HTR-8/SVneo (cell line): ENCODE data around the gene POLDIP3.
A peak's percentile ranks its signal among the peaks of the same experiment; 100 is the strongest.
"Not testable (repeated sequence)": the region's sequence is repeated elsewhere in the genome, so short reads cannot be mapped to it uniquely, and the experiment has no call there.

Experiments
- DNase-seq: peaks from one replicate; pipeline ENCODE4 v3.0.0; 2011; ENCODE audit warnings: low spot score, mixed read lengths; ENCODE audit not compliant: insufficient read length
- FAIRE-seq: peaks from 2 replicates; lab custom pipeline; 2011; peaks lifted over from hg19 to GRCh38; lab: Jason Lieb, UNC

Gene POLDIP3

DNA sequence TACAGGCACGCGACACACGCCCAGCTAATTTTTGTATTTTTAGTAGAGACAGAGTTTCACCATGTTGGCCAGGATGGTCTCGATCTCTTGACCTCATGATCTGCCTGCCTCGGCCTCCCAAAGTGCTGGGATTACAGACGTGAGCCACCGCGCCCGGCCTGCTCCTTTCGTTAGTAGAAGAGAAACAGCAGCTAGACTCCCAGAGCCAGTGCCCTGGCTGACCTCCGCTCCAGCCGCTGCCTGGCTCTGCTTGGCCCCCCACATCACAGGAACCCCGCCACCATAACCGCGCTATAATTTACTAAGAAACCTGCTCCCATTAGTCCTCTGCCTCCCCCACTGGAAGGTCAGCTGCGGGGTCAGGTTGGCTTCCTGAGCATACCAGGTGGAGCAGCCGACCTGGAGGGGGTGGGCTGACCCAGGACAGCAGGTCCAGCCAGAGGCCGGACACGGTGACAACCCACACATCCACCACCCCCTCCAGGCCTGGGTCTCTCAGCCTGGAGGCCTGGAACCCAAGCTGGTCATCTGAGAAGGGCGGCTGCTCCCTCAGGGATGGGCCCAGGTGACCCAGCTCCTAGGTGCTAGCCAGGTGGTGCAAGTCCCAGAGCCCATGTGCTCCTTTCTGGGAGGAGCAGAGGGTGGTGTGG is 7.5 kb upstream of the POLDIP3 start:
- FAIRE-seq (no peak), DNase-seq (no peak)

DNA sequence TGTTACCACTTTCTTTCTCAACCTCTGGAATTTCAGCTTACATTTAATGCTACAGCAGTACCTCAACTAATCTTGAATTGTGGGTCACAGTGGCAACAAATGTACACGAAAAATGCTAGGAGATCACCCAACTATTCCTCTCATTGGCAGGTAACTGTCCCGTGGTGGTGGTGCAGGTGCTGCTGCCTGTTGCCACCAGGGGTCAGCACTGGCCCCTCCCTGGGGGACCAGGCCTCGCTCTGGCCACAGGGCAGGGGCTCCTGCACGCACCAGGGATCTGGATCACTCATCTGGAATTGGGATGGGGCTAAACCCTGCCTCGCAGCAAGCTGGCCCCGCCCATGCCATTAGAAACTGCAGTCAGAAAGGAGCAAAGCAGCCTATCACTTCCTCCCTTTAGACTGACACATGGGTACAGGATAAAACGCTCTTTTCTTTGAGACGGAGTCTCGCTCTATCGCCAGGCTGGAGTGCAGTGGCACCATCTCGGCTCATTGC is 6.9 kb upstream of the POLDIP3 start:
- FAIRE-seq (peak; percentile 83), DNase-seq (peak; percentile 86)

DNA sequence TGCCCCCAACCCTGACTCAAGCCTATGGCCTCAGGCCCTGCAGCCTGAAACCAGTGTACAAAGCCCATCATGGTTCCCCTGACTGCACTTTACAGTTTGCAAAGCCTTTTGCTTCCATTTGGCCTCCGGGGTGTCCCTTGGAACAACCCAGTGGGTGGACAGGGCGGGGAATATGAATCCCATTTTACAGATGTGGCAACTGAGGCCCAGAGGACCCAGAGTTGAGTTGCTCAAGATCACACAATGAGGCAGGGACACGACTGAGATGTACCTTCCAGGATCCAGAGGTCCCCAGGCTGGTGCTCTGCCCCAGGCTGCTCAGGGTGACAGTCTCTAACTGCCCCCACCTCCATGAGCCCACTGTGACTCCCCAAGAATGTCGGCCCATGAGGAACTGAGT is 5.4 kb upstream of the POLDIP3 start:
- no peak for FAIRE-seq
- DNase-seq, result no peak

DNA sequence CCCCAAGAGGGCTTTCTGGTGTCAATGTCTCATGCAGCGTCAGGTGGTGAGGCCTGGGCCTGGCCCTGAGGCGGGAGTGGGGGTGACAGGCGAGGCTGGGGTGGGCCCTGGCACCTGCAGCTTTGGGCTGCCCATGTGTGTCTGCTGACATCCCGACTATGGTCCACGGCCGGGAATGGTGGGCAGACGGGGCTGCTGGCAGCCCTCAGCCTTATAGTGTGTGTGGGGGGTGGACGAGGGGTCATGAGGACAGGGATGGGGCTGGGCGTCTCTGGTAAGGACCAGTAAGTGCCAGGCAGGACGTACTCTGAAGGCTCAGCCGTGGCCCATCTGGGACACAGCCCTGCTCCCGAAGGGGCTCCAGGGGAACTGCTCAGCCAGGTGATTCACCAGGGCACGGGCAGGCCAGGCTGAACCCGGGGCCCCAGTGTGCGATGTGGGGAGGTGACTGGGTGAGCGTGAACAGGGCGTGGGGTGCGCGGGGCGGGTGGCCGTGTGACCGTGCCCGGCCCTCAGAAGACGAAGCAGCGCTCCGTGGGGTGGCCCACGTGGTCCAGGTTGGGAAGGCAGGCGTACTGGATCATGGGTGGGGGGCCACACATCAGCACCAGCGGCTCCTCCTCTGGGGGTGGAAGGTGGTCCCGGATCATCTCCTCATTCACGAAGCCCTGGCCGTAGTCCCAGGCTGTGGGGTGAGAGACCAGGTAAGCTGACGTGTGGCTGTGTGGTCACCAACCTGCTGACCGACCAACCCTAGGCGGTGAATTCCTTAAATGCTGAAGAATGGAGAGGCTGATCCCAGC is 4.8 kb upstream of the POLDIP3 start:
- FAIRE-seq, result no peak
- DNase-seq, result no peak

DNA sequence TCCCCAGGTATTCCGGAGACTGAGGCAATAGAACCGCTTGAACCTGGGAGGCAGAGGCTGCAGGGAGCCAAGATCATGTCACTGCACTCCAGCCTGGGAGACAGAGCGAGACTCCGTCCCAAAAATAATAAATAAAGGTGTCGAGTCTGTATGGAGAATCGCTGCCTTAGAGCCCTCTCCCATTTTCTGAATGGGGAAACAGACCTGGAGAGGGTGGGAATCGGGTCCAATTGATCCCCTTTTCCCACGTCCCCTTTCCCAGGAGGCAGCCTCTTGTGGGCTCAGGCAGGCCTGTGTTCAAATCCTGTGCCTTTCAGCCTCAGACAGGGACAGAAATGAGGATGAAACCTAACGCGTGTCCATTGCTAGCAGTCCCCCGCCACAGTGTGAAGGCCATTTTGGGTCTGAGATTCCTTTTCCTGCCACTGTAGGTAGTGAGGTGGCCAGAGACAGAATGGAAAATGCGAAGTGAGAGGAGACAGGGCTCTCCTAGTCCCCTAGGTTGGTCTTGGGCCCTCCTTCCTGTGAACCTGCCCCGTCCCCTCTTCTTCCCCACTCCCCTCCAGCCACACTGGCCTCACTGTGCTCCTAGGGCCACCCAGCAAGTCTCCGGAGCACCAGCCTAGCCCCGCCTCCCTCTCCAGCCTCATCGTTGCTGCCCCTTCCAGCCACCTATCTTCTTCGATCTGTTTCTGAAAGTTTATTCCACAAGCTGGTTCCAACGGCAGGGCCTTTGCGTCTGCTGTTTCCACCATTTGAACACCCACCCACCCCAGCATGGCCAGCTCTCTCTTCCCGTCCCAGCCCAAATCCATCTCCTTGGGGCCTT is 2.7 kb upstream of the POLDIP3 start:
- DNase-seq, result no peak
- FAIRE-seq, result no peak

DNA sequence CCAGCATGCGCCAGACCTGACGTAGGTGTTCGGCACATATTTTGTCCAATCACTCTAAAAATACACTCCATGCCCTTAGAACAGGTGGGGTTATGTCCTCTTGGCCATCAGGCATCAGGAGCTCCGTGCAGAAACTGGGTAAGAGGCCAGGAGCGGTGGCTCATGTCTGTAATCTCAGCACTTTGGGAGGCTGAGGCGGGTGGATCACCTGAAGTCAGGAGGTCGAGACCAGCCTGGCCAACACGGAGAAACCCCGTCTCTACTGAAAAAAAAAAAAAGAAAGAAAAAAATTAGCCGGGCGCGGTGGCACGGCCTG is 1.1 kb upstream of the POLDIP3 start:
- DNase-seq, FAIRE-seq: not testable (repeated sequence)

DNA sequence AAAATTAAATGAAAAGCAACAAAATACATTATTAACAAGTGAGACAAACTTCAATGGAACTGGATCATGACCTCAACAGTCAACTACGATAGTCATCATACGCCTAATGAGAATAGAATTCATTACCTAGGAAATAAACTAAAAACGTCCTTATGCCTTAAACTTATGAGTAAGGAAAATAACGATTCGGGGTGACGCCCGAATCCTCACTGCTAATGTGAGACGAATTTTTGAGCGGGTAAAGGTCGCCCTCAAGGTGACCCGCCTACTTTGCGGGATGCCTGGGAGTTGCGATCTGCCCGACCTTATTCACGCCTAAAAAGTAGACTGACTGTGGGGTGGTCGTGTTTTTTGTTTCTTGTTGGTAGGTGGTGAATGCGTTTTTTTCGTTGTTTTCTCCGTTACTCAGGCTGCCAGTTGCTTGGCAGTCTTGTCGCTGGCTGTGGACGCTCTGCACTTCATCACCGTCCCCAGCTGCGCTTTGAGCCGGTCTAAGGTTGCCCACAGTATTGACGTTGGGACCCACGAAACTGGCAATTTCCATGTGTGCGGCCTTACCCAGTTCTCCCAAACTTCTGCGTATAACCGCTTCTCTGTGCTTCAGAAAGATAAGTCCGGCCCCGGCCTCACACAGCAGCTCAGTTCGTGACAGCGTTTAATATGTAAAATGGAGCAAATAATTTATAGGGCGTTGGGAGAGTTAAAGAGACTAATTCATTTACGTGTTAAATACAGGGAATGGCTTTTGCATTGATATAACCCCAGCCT is 593 bp upstream of the POLDIP3 start:
- FAIRE-seq (peak; percentile 86), DNase-seq (peak; percentile 81)

DNA sequence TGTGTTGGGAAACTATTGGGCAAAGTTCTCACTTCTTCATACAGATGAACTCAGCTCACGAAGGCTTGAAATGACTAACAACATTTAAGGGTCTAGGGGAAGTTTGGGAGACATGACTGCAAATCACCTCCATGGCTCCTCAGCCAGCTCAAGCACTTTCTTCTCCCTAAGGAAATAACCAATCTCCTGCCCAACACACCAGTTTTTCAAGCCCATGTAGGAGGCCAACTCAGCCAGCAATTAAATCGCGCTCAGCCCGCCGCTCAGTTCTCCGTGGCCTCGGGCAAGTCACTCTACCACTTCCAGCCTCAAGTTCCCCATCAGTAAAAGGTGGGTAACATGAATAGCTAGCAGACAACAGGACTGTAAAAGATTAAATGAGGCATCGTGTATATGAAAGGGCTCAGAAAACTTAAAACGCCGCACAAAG is 796 bp downstream of the POLDIP3 start:
- DNase-seq, result no peak
- no peak for FAIRE-seq

DNA sequence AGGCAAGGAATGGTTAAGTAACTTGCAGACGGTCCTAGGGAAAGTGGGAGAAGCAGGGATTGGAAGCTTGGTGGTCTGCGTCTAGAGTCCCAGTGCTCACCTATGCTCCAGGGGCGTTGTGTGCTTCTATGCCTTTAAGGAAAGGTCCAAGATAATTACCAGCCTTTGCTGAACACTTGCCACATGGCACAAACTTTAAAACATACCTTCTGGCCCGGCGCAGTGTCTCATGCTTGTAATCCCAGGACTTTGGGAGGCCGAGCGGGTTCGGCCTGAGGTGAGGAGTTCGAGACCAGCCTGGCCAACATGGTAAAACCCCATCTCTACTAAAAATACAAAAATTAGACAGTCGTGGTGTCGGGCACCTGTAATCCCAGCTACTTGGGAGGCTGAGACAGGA is 2.3 kb downstream of the POLDIP3 start:
- DNase-seq, result no peak
- FAIRE-seq, result no peak

DNA sequence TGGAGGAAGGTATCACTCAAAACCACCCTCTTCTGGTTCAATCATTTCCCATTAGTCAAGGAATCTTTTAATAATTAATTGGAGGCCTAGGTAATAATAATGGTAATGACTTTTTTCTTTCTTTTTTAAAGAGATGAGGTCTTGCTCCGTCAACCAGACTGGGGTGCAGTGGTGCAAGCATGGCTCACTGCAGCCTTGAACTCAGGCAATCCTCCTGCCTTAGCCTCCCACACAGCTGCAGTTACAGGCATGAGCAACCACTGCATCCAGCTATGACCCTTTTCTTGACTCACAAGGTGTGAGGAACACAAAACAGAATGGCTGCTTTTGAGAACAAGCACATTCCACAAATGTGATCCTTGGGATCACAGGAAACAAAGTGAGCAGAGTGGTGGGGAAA is 3.6 kb downstream of the POLDIP3 start:
- DNase-seq (no peak), FAIRE-seq (no peak)

DNA sequence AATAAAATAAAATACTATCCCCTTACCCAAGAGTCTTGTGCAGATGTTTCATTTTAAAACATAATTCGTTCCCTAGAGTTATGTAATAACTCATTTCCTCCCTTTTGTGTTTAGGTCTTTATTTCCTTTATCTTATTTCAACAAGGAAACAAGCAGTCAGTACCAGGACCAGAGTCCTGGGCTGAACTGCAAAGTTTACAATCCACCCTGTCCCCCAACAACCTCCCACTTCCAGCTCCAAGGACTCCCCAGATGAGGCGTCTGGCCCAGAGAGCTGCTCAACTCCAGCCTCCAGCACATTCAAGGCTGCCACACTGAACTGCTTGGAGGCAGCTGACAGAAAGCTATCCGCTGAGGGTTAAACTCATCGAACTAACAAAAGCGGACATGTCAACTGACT is 4.5 kb downstream of the POLDIP3 start:
- FAIRE-seq (no peak), DNase-seq (no peak)

DNA sequence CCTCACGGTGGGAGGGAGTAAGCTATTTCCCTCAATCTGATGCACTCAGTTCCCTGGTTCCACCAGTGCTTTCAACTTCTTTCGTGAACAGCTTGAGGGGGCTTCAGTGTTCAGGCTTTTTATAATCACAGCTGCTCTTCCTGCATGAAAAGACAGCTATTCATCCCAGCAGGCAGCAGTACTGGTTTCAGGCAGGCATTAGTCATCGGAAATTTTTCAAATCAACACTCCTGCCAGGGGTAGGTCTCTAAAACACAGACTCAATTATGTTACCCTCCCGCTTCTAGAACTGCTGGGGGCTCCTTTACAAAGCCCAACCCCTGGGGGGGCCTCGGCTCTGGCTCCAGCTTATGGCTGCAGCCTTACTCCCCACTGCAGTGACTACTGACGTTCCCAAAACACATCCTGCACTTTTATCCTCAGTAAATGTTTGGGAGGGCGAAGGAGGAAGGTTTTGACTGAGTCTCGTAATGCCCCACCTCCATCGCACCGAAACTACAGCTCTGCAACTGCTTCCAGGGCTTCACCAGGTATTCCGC is 5.8 kb downstream of the POLDIP3 start:
- DNase-seq (peak; percentile 42), FAIRE-seq (no peak)

DNA sequence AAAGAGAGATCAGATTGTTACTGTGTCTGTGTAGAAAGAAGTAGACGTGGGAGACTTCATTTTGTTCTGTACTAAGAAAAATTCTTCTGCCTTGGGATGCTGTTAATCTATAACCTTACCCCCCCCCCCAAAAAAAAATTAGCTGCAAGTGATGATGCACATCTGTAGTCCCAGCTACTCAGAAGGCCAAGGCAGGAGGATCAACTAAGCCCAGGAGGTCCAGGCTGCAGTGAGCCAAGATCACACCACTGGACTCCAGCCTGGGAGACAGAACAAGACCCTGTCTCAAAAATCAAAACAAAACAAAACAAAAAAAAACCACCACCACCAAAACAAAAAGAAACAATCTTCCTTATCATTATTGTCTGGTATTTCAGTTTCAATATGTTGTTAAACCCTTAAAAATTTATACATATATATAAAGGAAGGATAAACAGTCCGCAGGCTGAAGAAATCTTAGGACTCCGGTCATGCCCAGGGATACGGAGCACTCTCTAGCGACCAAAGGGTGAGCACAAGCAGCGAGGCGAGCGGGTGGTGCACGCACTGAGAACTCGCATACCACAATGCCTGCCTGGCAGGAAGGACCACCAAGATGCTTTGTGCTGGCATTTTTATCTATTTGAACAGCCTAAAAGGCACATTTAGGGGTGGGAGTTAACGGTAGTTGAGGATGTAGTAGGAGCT is 6.4 kb downstream of the POLDIP3 start:
- DNase-seq, result no peak
- no peak for FAIRE-seq

DNA sequence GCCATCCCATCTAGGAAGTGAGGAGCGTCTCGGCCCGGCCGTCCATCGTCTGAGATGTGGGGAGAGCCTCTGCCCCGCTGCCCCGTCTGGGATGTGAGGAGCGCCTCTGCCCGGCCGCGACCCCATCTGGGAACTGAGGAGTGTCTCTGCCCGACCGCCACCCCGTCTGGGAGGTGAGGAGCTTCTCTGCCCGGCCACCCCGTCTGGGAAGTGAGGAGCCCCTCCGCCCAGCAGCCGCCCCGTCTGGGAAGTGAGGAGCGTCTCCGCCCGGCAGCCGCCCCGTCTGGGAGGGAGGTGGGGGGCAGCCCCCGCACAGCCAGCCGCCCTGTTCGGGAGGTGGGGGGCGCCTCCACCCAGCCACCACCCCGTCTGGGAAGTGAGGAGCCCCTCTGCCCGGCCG is 7.0 kb downstream of the POLDIP3 start:
- DNase-seq, FAIRE-seq: not testable (repeated sequence)

DNA sequence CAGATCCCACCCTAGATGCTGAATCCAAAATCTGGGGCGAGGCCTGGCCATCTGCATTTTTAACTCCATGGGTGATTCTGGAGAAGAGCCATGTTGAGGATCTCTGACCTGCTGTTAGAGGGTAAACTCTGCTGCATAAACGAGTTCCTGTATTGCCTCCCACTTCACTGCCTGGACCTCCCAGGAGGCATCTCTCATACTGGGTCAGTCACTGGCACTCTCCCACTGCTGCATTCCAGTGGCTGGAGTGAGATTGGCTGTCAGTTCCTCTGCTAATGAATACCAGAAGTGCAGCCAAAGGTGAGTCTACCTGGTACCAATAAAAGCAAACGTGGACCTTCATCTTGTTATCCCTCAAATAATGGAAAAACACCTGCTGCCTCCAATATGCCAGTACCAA is 10.3 kb downstream of the POLDIP3 start:
- no peak for DNase-seq
- no peak for FAIRE-seq

DNA sequence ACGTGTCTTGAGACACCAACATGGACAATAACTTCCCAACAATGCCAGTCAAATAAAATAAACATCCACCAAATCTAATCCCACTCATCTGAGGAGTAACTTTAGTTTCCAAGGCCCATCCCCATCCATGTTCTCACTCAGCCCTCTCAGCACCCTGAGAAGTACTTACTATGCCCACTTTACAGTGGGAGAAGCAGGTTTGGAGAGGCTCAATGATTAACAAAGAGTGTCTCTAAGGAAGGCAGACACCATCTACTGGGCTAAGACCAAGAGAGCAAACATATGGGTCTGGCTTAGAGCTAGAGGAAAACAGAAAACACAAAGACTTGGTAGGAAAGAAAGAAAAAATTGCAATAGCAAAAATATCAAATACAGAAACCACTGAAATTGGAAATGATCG is 11.3 kb downstream of the POLDIP3 start:
- no peak for DNase-seq
- no peak for FAIRE-seq

DNA sequence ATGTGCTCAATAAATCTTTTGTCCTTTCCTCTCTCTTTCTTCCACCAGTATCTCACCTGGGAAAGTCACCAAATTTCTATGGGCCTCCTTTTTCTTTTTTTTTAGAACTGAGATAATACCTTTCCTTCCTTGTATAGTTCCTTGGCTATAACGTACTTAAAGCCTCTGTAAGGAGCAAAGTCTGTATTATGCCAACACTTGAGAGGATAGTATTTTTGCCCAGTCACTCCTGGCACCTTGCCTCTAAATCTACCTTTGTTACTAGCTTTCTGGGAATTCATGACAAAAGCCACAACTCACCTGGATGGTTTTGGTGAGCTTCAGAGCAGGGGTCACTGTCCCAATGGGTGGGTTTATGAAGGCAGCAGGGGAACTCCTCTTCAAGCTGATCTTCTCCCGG is 12.2 kb downstream of the POLDIP3 start:
- DNase-seq, result no peak
- FAIRE-seq, result no peak

DNA sequence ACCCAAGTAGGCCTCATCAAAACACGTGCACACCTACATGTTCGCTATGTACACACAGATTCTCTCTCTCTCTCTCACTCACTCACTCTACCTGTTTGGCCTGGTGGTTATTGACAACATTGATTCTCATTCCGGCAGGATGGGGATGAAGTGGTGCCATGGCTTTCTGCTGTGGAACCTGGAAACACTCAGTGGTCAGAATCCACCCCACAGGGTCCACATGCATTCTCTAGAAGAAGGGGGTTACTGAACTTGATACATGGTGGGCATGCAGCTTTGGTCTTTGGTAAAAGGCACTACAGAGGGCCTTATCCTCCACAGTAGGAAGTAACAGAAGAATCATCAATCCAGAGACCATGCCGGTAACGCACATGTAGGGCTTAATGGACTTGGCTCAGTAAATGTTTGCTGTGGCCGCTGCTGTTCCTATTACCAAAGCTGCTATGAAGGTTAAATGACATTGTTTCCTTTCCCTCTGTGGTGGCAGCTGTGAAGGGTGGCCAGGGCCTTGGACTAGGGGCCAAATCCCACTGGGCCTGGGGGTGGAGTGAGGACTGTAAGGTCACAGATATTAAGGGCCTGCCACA is 12.7 kb downstream of the POLDIP3 start:
- DNase-seq (no peak), FAIRE-seq (no peak)
